ENCODE measurements around the gene TFB2M.
A peak's percentile ranks its signal among the peaks of the same experiment; 100 is the strongest.
"Not testable (repeated sequence)": the region's sequence is repeated elsewhere in the genome, so short reads cannot be mapped to it uniquely, and the experiment has no call there.

Gene TFB2M

DNA sequence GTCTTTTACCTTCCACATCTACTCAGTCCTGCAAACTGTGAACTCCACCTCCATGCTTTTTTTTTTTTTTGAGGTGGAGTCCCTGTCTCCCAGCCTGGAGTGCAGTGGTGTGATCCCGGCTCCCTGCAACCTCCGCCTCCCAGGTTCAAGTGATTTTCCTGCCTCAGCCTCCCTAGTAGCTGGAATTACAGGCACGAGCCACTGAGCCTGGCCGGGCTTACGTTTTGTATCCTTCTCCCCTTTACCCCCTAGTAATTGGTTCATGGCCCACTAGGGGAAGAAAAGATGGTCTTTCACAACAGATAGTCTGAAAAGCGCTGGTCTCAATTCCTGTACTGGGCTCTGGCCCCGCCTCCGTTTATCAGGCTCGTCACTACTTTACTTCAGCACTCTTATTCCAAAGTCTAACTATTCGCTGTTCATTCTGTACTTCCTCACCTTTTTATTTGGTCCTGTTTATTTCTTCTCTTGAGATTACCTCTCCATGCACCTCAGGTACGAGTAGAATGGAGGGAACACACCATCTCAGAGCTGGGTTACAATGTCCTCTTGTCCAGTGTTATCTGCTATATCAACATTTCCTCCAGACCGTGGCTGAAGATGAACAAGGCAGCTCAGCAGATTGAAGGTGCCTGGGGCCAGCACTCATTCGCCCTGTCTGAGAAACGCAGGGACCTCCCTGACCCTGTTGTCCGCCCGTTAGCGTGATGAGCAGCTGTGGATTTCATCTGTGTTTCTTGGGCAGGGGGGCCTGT lies 16.4 kb upstream of the TFB2M start:
- no peak for DNase-seq (ENCODE audit: low read depth)

DNA sequence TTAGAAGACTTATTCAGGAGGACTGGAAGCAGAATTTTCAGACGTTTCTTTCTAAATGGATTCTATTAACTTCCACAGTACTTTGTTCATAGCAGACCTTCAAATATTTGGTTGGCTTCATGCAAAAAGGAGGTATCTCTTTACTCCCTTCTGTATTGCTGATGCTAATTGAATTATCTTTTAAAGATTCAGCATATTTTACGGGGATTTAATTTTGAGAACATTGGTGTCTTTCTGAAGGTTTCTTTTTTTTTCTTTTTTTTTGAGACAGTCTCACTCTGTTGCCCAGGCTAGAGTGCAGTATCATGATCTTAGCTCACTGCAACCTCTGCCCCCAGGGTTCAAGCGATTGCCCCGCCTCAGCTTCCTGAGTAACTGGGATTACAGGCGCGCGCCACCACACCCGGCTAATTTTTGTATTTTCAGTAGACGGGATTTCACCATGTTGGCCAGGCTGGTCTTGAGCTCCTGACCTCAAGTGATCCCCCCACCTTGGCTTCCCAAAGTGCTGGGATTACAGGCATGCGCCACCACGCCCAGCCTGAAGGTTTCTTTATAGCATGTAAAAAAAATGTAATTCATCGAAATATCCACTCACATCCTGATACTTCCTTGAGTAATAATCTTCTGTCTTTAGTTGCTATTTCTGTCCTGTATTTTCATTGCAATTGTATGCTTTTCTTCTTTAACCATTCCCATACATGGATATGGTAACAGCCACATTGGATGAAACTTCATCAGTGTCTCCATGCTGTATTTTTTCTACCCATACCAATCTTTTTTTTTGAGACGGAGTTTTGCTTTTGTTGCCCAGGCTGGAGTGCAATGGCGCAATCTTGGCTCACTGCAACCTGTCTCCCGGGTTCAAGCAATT lies 14.7 kb upstream of the TFB2M start:
- no peak for DNase-seq (ENCODE audit: low read depth)

DNA sequence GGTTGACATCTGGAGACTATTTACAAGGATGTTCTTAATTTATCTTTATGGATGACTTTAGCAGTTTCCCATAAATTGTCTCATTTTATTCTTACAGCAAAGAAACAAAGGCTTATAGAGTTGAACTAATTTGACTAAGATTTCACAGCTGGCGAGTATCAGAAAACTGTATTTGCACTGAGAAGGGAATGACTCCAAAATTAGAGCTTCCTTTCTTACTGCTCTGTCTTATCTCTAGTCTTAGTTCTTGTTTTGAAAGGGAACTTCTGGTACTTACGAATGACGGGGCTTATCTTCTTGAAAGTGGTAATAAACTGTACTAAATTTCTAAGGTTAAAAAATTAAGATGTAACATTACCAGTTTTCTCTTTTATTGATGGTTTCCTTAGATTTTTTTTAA lies 13.8 kb upstream of the TFB2M start:
- DNase-seq (ENCODE audit: low read depth): no peak

DNA sequence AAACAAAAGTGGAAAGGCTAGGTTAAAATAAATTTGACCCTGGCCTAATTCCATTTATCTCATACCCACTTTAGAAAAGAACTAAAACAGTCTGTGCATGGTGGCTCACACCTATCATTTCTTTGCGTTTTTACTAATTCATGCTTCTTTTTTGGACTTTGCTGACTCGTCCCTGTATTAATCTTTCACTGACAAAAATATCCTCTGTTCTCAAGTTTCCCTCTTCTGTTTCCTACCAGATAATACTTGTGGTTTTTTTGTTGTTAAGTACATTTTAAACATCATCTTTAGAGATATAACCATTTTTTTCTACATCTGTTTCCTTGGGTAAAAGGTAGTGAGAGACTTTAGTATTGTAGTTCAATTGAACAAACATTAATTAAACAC lies 11.7 kb upstream of the TFB2M start:
- no peak for DNase-seq (ENCODE audit: low read depth)

DNA sequence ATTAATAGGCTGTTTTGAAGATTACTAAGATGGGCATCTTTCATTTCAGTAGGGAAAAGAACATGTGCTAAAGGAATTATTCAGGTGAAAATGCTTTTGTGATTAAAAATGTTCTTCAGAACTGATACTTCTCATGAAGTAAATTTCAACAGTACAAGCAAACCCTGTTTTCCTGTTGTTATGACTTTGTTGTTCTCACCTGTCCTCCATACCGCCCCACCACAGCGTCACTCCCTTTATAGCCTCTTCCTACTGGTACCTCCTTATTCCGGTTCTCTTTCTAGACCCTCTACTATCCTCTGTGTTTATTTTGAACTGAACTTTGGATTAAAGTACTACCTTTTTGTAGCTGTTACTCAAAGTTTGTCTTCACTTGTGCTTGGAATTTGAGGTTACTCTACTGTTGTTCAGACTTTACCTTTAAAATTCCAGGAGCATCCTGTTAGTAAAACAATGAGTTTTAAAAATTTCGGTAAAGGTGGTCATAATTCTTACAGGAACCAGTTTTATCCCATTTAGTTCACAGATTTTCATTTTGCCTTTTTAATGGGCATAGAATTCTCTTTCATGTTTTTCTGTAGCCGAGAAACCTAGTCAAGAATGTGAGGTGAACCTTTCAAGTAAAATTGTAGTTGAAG lies 11.1 kb upstream of the TFB2M start:
- DNase-seq (ENCODE audit: low read depth): no peak

DNA sequence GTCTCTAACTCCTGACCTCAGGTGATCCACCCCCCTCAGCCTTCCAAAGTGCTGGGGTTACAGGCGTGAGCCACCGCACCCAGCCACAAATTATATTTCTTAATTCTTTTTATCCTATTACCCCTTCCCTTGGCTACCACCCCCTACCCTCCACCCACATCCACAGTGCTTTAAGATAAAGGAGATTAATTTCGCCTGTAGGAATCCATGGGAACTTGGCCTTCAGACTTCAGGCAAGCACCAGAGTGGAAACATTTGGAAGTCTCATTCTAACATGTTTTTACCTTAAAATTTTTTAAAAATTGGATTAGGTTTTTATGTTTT lies 10.6 kb upstream of the TFB2M start:
- no peak for DNase-seq (ENCODE audit: low read depth)

DNA sequence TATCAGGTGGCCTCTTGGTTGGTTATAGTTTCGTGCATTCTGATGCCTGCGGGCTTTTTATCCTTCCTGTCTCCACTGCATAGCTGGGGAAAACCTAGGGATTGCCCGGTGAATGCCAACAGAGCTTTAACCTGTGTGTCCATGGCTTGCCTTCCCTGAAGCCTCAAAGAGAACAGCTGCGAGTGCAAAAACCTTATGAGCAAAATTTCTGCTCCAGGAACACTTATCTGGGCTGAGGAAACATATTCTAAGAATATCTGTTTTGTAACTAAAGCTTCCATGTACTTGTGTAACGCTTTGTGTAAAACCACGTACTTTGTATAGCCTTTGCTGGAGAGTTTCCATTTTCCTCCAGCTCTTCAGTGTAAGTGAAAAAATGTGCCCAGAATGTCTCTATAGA lies 7.4 kb upstream of the TFB2M start:
- no peak for DNase-seq (ENCODE audit: low read depth)

DNA sequence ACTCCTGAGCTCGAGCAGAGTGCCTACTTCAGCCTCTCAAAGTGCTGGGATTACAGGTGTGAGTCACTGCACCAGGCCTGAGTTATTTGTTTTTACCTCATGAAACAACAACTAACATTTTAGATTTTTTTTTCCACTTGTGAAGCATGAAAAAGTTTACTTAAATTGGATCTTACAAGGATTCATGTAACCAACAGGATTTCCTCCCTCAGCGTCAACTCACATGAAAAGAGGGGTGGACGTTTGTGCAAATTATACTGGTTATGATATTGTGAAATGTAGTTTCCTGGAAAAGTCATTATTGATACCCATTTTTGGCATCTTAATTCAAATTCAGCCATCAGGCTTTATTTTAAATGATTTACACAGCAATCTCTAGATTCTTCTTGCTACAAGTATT lies 6.7 kb upstream of the TFB2M start:
- DNase-seq (ENCODE audit: low read depth): no peak

DNA sequence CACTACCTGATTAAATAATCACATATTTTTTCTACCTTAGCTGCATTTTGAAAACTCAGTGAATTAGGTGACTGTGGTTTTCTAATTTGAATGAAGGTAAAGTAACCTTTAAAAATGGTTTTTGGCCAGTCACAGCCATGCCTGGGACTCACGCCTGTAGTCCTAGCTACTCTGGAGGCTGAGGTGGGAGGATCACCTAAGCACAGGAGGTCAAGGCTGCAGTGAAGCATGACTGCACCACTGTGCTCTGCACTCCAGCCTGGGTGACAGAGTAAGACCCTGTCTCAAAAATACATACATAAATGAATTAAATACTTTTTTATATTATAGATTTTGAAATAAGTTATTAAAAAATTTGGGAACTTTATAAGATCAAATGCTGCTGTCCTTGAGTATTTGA lies 5.9 kb upstream of the TFB2M start:
- no peak for DNase-seq (ENCODE audit: low read depth)

DNA sequence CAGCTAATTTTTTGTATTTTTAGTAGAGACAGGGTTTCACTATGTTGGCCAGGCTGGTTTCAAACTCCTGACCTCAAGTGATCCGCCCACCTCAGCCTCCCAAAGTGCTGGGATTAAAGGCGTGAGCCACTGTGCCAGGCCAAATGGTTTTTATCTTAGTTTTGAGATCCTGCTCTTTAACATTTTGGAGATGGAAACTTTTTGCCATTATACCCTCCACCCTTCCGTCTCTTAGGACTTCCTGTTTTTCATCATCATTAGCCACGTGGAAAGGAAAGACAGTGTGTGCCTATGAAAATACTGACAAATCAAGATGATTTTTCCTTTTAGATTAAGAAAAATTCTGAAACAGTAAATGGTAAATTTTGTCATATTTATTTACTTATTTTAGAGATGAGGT lies 5.2 kb upstream of the TFB2M start:
- not testable (repeated sequence) for DNase-seq (ENCODE audit: low read depth)

DNA sequence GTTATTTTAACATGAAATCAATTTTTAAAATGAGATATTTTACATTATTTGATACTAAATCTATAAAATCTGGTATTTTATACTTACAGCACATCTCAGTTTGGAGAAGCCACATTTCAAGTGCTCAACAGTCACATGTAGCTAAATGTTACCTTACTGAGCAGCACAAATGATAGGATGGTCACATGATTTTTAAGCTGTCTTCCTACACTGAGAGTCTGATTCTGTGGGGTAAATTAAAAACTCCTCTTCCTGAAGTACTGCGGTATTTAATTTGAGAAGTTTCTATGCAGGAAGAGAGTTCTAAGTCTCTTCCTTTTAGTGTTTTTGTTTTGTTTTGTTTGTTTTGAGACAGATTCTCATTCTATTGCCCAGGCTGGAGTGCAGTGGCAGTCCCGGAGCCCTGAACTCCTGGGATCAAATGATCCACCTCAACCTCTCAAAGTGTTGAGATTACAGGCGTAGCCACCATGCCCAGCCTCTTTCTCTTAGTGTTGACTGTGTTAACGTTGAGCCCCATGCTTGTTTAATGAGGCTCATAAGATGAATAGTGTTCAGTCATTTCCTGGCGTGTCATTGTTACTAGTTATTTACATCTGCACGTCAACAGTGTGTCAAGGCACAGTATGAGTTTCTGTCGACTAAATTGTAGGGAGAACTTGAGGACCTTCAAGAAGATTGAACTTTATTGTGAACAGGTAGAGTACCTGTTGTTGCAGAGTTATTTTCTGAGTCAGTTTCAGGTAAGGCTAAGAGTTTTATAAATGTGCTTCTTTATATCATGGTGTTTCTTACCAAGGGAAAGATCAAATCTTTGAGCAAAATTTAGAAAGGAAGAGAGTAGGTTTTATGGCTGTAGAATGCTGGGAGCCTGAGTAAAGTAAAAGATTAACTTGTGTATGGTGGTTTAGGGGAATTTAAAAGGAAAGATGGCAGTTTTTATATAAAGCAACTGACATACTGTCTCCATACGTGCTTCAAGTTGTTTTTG lies 3.5 kb upstream of the TFB2M start:
- peak; percentile 54 for DNase-seq (ENCODE audit: low read depth)

DNA sequence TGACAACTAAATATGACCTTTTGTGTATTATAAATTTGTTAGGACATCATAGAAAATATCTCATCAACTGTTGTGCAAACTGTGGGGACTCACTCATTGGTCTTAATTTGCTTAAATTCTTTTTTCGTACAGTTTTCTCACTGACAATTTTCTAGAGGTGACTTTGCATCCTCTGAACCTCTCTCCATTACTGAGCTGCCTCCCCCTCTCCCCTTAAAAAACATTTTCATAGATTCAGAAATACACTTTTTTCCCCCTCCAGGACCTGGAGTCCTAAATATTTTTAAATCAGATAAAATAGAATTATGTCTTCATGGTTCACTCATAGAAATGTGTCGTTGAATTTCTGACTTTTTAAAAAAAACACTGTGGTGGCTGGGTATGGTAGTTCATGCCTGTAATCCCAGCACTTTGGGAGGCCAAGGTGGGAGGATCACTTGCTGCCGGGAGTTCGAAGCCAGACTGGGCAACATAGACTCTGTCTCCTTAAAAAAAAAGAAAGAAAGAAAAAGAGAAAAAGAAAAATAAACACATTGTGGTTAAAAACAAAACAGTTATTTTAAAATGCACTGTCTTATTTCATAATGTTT lies 1.7 kb upstream of the TFB2M start:
- DNase-seq (ENCODE audit: low read depth): no peak

DNA sequence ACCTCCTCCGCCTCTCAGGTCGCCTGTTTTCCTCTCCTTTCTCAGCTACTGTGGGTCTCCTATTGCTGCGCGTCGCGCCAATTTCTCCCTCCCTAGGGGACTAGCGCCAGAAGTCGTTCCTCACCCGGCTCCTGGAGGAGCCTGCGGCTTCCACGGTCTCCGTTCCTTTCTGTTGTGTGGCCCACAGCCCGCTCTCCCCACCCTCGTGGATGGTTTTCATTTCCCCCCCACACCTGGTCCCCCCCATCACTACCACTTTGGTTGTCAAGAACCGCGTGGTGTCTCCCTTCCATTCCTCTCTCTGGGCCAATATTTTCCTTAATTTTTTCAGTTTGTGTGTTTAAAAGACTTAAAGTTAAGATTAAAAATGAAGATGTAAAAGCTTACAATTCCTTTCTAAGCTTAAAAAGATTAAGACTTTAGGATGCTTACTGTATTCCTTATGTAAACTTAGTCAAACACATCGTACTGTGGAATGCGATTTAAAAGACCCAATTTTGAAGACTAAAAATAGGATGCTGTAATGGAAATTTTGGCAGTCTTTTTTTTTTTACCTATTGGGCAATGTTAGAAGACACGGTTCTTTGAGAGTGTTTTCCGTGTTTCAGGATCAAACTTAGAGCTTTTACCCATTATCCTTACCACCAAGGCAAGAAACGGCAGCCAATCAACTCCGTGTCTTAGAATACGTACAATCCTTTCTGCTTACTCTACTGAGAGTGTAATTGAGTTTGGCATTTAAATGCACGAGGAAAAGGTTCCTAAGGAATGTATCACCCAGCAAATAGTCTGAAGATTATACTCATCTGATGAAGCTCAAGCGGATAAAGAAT lies 968 bp upstream of the TFB2M start:
- peak; percentile 89 for DNase-seq (ENCODE audit: low read depth)

DNA sequence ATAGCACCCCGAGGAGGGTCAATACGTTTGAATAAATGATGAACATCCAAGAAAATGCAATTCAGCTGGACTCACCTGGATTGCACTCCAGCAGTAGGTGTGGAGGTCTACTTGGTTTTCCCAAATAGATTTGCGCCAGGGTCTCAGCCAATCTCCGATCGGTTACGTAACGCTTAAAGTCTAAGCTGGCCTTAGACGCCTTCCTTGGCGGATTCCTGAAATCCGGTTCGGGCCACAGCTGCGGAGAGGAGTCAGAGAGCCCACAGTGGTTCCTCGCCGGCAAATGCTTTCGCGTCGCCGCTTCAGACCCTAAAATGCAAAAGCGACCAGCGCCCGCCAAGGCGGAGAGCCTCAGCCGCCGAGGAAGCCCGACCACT lies 322 bp downstream of the TFB2M start:
- peak; percentile 77 for DNase-seq (ENCODE audit: low read depth)

DNA sequence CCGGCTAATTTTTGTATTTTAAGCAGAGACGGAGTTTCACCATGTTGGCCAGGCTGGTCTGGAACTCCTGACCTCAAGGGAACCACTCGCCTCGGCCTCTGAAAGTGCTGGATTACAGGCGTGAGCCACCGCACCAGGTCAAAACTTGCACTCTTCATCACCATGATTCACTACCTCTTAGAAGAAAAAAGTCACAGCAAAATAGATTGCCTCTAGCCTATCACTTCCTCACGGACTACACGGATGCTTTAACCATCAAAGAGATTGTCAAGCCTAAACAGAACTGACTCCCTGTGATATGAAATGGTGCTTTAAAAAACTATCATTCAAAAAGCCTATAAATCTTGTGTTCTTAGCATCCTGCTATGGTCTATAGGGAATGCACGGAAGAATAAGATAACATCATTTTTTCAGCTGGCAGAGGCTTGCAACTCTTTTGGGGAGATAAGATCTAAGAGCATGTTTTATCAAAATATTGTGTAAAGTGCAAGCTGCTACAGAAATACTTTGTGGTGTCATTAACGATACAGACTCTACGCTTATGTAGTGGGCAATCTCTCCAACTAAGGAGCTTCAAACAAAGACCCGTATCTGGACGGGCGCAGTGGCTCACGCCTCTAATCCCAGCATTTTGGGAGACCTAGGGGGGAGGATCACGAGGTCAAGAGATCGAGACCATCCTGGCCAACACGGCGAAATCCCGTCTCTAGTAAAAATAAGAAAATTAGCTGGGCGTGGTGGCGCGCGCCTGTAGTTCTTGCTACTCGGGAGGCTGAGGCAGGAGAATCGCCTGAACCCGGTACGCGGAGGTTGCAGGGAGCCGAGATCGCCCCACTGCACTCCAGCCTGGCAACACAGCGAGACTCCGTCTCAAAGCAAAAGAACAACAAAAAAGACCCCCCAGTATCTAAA lies 966 bp downstream of the TFB2M start:
- no peak for DNase-seq (ENCODE audit: low read depth)

DNA sequence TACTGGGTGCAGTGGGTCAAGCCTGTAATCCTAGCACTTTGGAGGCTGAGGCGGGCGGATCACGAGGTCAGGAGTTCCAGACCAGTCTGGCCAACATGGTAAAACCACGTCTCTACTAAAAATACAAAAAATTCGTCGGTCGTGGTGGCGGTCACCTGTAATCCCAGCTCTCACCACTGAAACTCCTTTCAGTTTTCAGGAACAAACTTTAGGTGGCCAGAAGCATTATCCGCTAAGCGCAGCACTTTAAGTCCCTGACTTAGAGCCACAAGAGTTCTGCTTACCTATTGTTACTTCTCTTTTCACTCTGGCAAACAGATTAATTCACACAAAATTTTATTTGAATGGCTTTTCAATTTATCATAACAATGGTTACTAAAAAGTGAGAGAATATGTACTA lies 5.2 kb downstream of the TFB2M start:
- DNase-seq (ENCODE audit: low read depth): not testable (repeated sequence)

DNA sequence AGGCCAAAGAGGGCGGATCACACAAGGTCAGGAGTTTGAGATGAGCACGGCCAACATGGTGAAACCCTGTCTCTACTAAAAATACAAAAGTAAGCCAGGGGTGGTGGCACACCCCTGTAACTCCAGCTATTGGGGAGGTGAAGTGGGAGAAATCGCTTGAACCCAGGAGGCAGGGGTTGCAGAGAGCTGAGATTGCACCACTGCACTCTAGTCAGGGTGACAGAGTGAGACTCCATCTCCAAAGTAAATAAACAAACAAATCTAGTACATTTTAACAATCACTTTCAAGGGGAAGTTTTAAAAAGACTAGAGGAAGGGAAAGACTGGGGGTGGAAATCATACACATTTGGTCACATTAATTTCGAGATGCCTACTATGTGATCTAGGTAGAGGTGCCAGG lies 6.8 kb downstream of the TFB2M start:
- no peak for DNase-seq (ENCODE audit: low read depth)

DNA sequence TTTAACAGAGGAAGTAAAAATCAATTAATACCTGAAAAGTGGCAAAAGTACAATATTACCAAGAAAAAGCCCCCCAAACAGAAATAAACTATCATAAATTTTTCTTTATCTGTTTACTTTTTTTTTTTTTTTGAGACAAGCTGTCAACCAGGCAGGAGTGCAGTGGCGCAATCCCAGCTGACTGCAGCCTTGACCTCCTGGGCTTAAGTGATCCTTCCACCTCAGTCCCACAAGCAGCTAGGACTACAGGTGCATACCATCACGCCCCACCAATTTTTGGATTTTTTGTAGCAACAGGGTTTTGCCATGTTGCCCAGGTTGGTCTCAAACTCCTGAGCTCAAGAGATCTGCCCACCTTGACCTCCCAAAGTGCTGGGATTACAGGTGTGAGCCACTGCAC lies 8.0 kb downstream of the TFB2M start:
- DNase-seq (ENCODE audit: low read depth): no peak

DNA sequence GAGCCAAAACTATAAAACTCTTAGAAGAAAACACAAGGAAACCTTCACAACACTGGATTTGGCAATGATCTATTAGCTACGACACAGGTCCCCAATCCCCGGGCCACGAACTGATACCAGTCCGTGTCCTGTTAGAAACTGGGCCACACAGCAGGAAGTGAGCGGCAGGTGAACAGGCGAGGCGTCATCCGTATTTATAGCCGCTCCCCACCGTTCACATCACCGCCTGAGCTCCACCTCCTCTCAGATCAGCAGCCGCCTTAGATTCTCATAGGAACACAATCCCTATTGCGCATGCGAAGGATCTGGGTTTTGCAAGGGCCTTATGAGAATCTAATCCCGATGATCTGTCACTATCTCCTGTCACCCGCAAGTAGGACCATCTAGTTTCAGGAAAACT lies 11.9 kb downstream of the TFB2M start:
- DNase-seq (ENCODE audit: low read depth): no peak

DNA sequence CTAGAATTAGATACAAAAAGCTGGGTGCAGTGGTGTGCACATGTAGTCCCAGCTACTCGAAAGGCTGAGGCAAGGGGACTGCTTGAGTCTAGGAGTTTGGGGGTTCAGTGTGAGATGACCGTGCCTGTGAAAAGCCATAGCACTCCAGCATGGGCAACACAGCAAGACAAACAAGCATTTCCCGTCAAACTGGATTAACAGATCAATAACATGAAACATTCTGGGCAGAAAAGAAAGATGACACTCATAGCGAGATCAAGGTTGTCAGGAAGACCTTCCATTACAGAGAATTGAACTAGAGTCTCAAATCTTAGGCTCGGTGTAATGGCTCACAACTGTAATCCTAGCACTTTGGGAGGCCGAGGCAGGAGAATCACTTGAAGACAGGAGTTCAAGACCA lies 14.0 kb downstream of the TFB2M start:
- no peak for DNase-seq (ENCODE audit: low read depth)

Data from iris pigment epithelial cell (primary cell).